Gastrocnemius medialis (tissue), 4 donors: ENCODE data around the gene TCERG1L.

Experiments
- POLR2A ChIP-seq, 2 donors: fragments of 450-650 bp; IDR thresholded peaks; one replicate each; pipeline ENCODE4 v1.6.1; 2017; ENCODE audit warnings: antibody characterized with exemption in 2 of 2, mild to moderate bottlenecking in 2 of 2, moderate library complexity in 2 of 2
- TF ChIP-seq, protein P1 (sequence below), 5 experiments: fragments of 450-650 bp in 3 of 5; fragments of 200-600 bp in 2 of 5; sonication (generic) in 2 of 5; IDR thresholded peaks in 4 of 5; conservative IDR thresholded peaks in 1 of 5; 1 replicate in 4 of 5; 2 replicates in 1 of 5; pipeline ENCODE4 v1.5.1; 2016 to 2019; ENCODE audit warnings: antibody characterized with exemption in 5 of 5, mild to moderate bottlenecking in 3 of 5, moderate library complexity in 3 of 5

- TF ChIP-seq, protein P1, sequence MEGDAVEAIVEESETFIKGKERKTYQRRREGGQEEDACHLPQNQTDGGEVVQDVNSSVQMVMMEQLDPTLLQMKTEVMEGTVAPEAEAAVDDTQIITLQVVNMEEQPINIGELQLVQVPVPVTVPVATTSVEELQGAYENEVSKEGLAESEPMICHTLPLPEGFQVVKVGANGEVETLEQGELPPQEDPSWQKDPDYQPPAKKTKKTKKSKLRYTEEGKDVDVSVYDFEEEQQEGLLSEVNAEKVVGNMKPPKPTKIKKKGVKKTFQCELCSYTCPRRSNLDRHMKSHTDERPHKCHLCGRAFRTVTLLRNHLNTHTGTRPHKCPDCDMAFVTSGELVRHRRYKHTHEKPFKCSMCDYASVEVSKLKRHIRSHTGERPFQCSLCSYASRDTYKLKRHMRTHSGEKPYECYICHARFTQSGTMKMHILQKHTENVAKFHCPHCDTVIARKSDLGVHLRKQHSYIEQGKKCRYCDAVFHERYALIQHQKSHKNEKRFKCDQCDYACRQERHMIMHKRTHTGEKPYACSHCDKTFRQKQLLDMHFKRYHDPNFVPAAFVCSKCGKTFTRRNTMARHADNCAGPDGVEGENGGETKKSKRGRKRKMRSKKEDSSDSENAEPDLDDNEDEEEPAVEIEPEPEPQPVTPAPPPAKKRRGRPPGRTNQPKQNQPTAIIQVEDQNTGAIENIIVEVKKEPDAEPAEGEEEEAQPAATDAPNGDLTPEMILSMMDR (IDR thresholded peaks at IDR 0.05 in 4 of 5, conservative IDR thresholded peaks at IDR 0.05 in 1 of 5) = no peak
- TF ChIP-seq POLR2A (IDR thresholded peaks at IDR 0.05) = no peak
Measured at GRCh38 chr10:131180086-131180485, 131.4 kb downstream of the TCERG1L start.
